ENCODE results near the gene SYMPK. TPM values are rescaled to one million over a fixed set of nuclear protein-coding genes. Genes with fewer than 3 reads are reported as not detected.

SYMPK gene
- total and polyA plus RNA-seq, 7 experiments from 2014 or later: 9.9 to 110 (median 84.2) TPM

DNA sequence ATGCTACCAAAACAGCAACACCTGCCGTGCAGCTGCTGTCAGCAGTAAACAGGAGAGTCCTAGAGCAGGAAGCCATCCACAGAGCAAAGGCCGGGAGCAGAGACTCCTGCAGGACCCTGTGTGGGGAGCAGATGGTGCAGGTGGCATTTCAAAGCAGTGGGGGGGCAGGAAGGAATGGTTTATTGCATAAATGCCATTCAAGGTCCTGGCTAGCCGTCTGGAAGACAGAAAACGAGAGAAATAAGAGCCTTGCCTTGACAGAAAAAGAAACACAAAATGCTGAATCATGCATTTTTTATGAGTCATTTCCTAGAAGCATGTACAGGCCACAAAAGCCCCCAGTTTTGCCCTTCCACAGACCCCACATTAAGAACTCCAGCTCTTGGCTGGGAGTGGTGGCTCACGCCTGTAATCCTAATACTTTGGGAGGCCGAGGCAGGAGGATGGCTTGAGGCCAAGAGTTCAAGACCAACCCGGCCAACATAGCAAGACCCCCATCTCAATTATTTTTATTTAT is 53.2 kb downstream of the SYMPK start:
- Mint-ChIP-seq H3K4me1 (peaks cover 0 to 7% (median 0%) of the 10 kb centered on the region in 7 donors), H3K27me3 (peaks cover 8 to 28% (median 22%) of the 10 kb centered on the region in 5 donors), H3K27ac (peak overlapping the region in 1 of 9 donors; percentile 14), H3K36me3 (peaks cover 0 to 5% (median 0%) of the 10 kb centered on the region in 5 donors), H3K4me3 (peak overlapping the region in 1 of 10 donors; percentile 26), H3K9me3 (peaks cover 0 to 2% (median 0%) of the 10 kb centered on the region in 11 donors)
- DNase-seq (no peak), ATAC-seq (no peak)
- Histone ChIP-seq H3K4me1 (ENCODE audit: control insufficient read depth in 2 of 2, insufficient read depth in 2 of 2, low read length in 2 of 2) (no peaks in the 10 kb centered on the region), H3K9me3 (ENCODE audit: control insufficient read depth in 2 of 3, low read length in 3 of 3) (no peaks in the 10 kb centered on the region), H3K4me3 (ENCODE audit: low read length) (no peak overlapping the region), H3K36me3 (ENCODE audit: control insufficient read depth in 2 of 3, insufficient read depth in 3 of 3, low read length in 3 of 3) (no peaks in the 10 kb centered on the region), H3K27me3 (ENCODE audit: control insufficient read depth in 2 of 2, insufficient read depth in 2 of 2, low read length in 2 of 2) (no peaks in the 10 kb centered on the region), H3K27ac (ENCODE audit: low read depth, low read length) (no peak overlapping the region)
- intact Hi-C loops (cut with micrococcal nuclease): no loop called here
- ChIA-PET CTCF (interaction anchor here (0.7 kb wide), 1 partner anchor 977 kb away, joined by 3 read pairs; no protein-coding TSS in a partner anchor), POLR2A (no interaction called here)

DNA sequence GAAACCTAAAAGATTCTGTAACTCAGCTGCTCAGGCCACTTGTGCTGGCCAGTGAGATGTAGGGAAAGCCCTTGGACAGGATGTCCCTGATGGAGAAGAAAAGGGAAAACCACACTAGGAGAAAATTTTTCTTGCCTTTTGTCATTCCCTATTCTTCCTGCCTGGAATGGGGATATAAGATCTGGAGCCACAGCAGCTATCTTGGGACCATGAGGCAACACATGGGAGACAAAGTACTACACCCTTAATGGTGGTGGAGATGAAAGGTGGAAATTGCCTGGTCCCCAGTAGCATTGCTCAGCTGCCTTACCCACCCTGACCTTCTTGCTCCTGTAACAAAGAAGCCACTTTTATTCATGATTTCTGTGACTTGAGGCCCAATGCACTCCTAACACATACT is 57.2 kb downstream of the SYMPK start:
- H3K9me3 Mint-ChIP-seq: peaks cover 0 to 3% (median 0%) of the 10 kb centered on the region in 11 donors
- H3K27me3 ChIP-seq (ENCODE audit: control insufficient read depth in 2 of 2, insufficient read depth in 2 of 2, low read length in 2 of 2): no peaks in the 10 kb centered on the region
- intact Hi-C loops (cut with micrococcal nuclease): no loop called here
- no peaks in the 10 kb centered on the region for H3K9me3 ChIP-seq (ENCODE audit: control insufficient read depth in 2 of 3, low read length in 3 of 3)
- CTCF ChIA-PET: interaction anchor here (0.6 kb wide), 1 partner anchor 9 kb away, joined by 5 read pairs; the partner anchor contains the start of gene RSPH6A
- peaks cover 0 to 7% (median 0%) of the 10 kb centered on the region in 7 donors for H3K4me1 Mint-ChIP-seq
- H3K4me3 Mint-ChIP-seq: no peak overlapping the region
- DNase-seq (no peak), ATAC-seq (no peak)
- H3K4me1 ChIP-seq (ENCODE audit: control insufficient read depth in 2 of 2, insufficient read depth in 2 of 2, low read length in 2 of 2): no peaks in the 10 kb centered on the region
- POLR2A ChIA-PET: no interaction called here
- H3K36me3 Mint-ChIP-seq: no peaks in the 10 kb centered on the region
- peaks cover 4 to 23% (median 8%) of the 10 kb centered on the region in 5 donors for H3K27me3 Mint-ChIP-seq
- H3K4me3 ChIP-seq (ENCODE audit: low read length): no peak overlapping the region
- no peaks in the 10 kb centered on the region for H3K36me3 ChIP-seq (ENCODE audit: control insufficient read depth in 2 of 3, insufficient read depth in 3 of 3, low read length in 3 of 3)
- no peak overlapping the region for H3K27ac ChIP-seq (ENCODE audit: low read depth, low read length)
- H3K27ac Mint-ChIP-seq: peak overlapping the region in 1 of 9 donors; percentile 18

DNA sequence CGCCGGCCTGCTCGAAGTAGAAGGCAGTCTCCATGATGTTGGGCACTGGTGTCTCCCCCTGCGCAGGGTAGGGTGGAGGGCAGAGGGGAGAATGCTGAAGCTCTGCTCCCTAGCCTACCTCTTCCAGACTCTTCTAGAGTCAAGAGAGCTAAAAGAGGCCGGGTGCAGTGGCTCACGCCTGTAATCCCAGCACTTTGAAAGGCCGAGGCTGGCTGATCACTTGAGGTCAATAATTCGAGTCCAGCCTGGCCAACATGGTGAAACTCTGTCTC is 58.1 kb downstream of the SYMPK start:
- Histone ChIP-seq H3K4me1 (ENCODE audit: control insufficient read depth in 2 of 2, insufficient read depth in 2 of 2, low read length in 2 of 2) (no peaks in the 10 kb centered on the region), H3K9me3 (ENCODE audit: control insufficient read depth in 2 of 3, low read length in 3 of 3) (no peaks in the 10 kb centered on the region), H3K27me3 (ENCODE audit: control insufficient read depth in 2 of 2, insufficient read depth in 2 of 2, low read length in 2 of 2) (no peaks in the 10 kb centered on the region), H3K4me3 (ENCODE audit: low read length) (no peak overlapping the region), H3K36me3 (ENCODE audit: control insufficient read depth in 2 of 3, insufficient read depth in 3 of 3, low read length in 3 of 3) (no peaks in the 10 kb centered on the region), H3K27ac (ENCODE audit: low read depth, low read length) (no peak overlapping the region)
- DNase-seq: no peak
- H3K27me3 Mint-ChIP-seq: peaks cover 4 to 30% (median 5%) of the 10 kb centered on the region in 5 donors
- H3K4me1 Mint-ChIP-seq: peaks cover 0 to 7% (median 0%) of the 10 kb centered on the region in 7 donors
- no peak overlapping the region for H3K27ac Mint-ChIP-seq
- ChIA-PET CTCF (interaction anchor here (0.7 to 1.6 kb wide), 3 partner anchors 35 to 466 kb away, joined by 3 to 4 read pairs (median 3); no protein-coding TSS in a partner anchor), POLR2A (no interaction called here)
- no peaks in the 10 kb centered on the region for H3K36me3 Mint-ChIP-seq
- H3K4me3 Mint-ChIP-seq: no peak overlapping the region
- intact Hi-C loops (cut with micrococcal nuclease): no loop called here
- peaks cover 0 to 1% (median 0%) of the 10 kb centered on the region in 11 donors for H3K9me3 Mint-ChIP-seq
- ATAC-seq: no peak

DNA sequence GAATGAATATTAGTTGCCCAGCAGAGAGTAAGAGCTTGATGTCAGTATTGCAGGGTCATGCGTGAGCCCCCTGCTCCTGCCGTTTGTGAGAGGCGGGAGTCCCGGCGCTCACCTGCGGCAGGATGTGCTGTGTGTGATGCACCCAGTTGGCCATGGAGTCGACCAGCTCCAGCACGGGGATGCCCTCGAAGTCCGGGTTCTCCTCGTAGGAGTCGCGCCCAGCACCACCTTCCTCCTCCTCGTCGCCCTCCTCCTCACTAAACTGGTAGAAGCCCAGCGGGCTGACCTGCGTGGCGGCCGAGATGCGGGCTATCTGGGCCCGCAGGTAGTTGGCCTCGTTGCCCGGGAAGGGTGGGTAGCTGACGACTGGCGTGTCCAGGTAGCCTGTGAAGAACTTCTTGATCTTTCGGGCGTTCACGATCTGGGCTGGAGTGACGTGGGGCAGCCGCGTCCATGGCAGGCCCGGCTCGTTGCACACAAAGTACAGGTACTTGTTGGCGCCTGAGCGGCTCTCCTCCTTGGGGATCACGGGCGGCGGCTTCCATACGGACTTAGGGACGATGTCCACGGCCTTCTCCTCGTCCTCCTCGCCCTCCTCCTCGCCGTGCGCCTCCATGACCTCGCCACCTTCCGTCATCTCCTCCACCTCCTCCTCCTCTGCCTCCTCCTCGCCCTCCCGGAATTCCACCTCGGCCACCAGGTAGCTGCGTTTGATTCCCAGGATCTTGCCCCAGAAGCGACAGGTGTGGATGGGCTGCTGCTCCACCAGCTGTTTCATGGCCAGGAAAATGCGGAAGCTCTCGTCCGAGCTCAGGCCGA is 58.6 kb downstream of the SYMPK start:
- Histone ChIP-seq H3K27me3 (ENCODE audit: control insufficient read depth in 2 of 2, insufficient read depth in 2 of 2, low read length in 2 of 2) (no peaks in the 10 kb centered on the region), H3K36me3 (ENCODE audit: control insufficient read depth in 2 of 3, insufficient read depth in 3 of 3, low read length in 3 of 3) (no peaks in the 10 kb centered on the region), H3K4me3 (ENCODE audit: low read length) (no peak overlapping the region), H3K27ac (ENCODE audit: low read depth, low read length) (no peak overlapping the region), H3K9me3 (ENCODE audit: control insufficient read depth in 2 of 3, low read length in 3 of 3) (no peaks in the 10 kb centered on the region), H3K4me1 (ENCODE audit: control insufficient read depth in 2 of 2, insufficient read depth in 2 of 2, low read length in 2 of 2) (peaks cover 0 to under 1% of the 10 kb centered on the region in 2 donors)
- no peak for ATAC-seq
- H3K36me3 Mint-ChIP-seq: no peaks in the 10 kb centered on the region
- CTCF ChIA-PET: interaction anchor here (0.7 to 1.6 kb wide), 3 partner anchors 35 to 465 kb away, joined by 3 to 4 read pairs (median 3); no protein-coding TSS in a partner anchor
- intact Hi-C loops (cut with micrococcal nuclease): no loop called here
- H3K9me3 Mint-ChIP-seq: peaks cover 0 to 1% (median 0%) of the 10 kb centered on the region in 11 donors
- peaks cover 0 to 2% (median 0%) of the 10 kb centered on the region in 7 donors for H3K4me1 Mint-ChIP-seq
- peaks cover under 1 to 33% (median 5%) of the 10 kb centered on the region in 5 donors for H3K27me3 Mint-ChIP-seq
- POLR2A ChIA-PET: no interaction called here
- H3K4me3 Mint-ChIP-seq: no peak overlapping the region
- H3K27ac Mint-ChIP-seq: no peak overlapping the region
- DNase-seq: no peak

DNA sequence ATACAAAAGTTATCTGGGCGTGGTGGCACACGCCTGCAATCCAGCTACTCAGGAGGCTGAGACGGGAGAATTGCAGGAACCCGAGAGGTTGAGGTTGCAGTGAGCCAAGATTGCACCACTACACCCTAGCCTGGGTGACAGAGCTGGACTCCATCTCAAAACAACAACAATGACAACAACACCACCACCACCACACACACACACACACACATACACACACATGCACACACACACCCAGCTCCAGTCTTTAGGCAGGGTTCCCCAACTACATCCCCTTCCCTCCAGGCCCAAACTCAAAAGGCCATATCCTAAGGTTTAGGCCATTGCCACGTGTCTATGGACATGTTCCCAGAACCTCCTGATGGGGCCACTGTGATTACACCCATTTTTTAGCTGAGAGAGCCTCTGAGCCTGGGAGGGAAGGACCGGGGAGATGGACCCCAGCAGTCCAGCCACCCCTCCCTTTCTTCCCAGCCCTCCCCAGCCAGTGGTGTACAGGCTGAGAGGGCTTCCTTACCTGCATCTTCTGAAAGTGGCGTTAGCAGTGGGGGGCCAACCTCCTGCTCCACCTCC is 61.3 kb downstream of the SYMPK start:
- DNase-seq (no peak), ATAC-seq (no peak)
- peaks cover 0 to 3% of the 10 kb centered on the region in 2 donors for H3K4me1 ChIP-seq (ENCODE audit: control insufficient read depth in 2 of 2, insufficient read depth in 2 of 2, low read length in 2 of 2)
- Mint-ChIP-seq H3K36me3 (no peaks in the 10 kb centered on the region), H3K27ac (no peak overlapping the region), H3K27me3 (peaks cover 7 to 55% (median 16%) of the 10 kb centered on the region in 5 donors), H3K4me3 (no peak overlapping the region), H3K4me1 (peaks cover 0 to 6% (median 6%) of the 10 kb centered on the region in 7 donors), H3K9me3 (peaks cover 0 to 1% (median 0%) of the 10 kb centered on the region in 11 donors)
- intact Hi-C loops (cut with micrococcal nuclease): no loop called here
- H3K27ac ChIP-seq (ENCODE audit: low read depth, low read length): no peak overlapping the region
- no peaks in the 10 kb centered on the region for H3K36me3 ChIP-seq (ENCODE audit: control insufficient read depth in 2 of 3, insufficient read depth in 3 of 3, low read length in 3 of 3)
- no peak overlapping the region for H3K4me3 ChIP-seq (ENCODE audit: low read length)
- no peaks in the 10 kb centered on the region for H3K27me3 ChIP-seq (ENCODE audit: control insufficient read depth in 2 of 2, insufficient read depth in 2 of 2, low read length in 2 of 2)
- ChIA-PET POLR2A (interaction anchor here (1.2 kb wide), 1 partner anchor 32 kb away, joined by 3 read pairs; the partner anchor contains the start of gene SIX5), CTCF (interaction anchor here (6.0 kb wide), 1 partner anchor 33 kb away, joined by 99 read pairs; the partner anchor contains the start of gene SIX5)
- H3K9me3 ChIP-seq (ENCODE audit: control insufficient read depth in 2 of 3, low read length in 3 of 3): no peaks in the 10 kb centered on the region

DNA sequence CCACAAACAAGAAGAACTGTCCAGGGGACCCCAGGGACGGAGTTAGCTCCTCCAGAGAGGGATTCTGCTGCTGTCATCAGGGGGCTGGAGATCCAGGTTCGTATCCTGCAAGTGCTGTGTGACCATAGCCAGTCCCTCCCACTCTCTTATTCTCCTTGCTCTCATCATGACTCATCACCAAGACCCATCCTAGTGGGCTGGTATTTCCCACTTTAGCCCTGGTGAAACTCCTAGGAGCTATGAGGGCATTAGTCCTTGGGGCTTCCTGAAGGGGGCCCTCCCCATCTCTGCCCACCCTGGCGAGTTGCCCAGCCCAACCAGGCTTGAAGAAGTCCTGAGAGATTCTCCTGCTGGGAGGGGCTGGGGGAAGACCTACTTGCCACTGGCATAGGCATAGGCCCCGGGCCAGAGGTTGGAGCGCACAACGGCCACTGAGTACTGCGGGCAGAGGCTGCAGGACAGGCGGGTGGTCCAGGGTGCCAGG is 62.8 kb downstream of the SYMPK start:
- Mint-ChIP-seq H3K36me3 (no peaks in the 10 kb centered on the region), H3K27me3 (peaks cover 12 to 63% (median 16%) of the 10 kb centered on the region in 5 donors), H3K4me1 (peaks cover 0 to 6% (median 6%) of the 10 kb centered on the region in 7 donors), H3K27ac (no peak overlapping the region), H3K4me3 (no peak overlapping the region), H3K9me3 (peaks cover 0 to 1% (median 0%) of the 10 kb centered on the region in 11 donors)
- DNase-seq: no peak
- no peaks in the 10 kb centered on the region for H3K36me3 ChIP-seq (ENCODE audit: control insufficient read depth in 2 of 3, insufficient read depth in 3 of 3, low read length in 3 of 3)
- peaks cover 0 to 6% of the 10 kb centered on the region in 2 donors for H3K27me3 ChIP-seq (ENCODE audit: control insufficient read depth in 2 of 2, insufficient read depth in 2 of 2, low read length in 2 of 2)
- H3K9me3 ChIP-seq (ENCODE audit: control insufficient read depth in 2 of 3, low read length in 3 of 3): no peaks in the 10 kb centered on the region
- peaks cover 0 to 3% of the 10 kb centered on the region in 2 donors for H3K4me1 ChIP-seq (ENCODE audit: control insufficient read depth in 2 of 2, insufficient read depth in 2 of 2, low read length in 2 of 2)
- no peak for ATAC-seq
- CTCF ChIA-PET: interaction anchor here (1.0 to 6.1 kb wide), 3 partner anchors 26 to 31 kb away, joined by 3 to 99 read pairs (median 28); partner anchors contain the start of gene SIX5
- H3K27ac ChIP-seq (ENCODE audit: low read depth, low read length): no peak overlapping the region
- H3K4me3 ChIP-seq (ENCODE audit: low read length): no peak overlapping the region
- POLR2A ChIA-PET: interaction anchor here (1.3 to 2.1 kb wide), 2 partner anchors 27 to 30 kb away, joined by 8 to 20 read pairs; partner anchors contain the start of gene SIX5
- intact Hi-C loops (cut with micrococcal nuclease): no loop called here
